A549 (cell line): ENCODE results near the gene CHST15. TPM values are rescaled to one million over a fixed set of nuclear protein-coding genes. Genes with fewer than 3 reads are reported as not detected.

Experiments
- ATAC-seq, 2 experiments: fragments of 200-7000 bp in 1 of 2; fragments of >200 bp in 1 of 2; cut with Nextera tagmentation in 1 of 2; cut with Tn5 transposase in 1 of 2; 3 replicates each; pipeline versions ENCODE4 v1.8.0 to v1.9.1; 2018 to 2020; ENCODE audit warnings: mild to moderate bottlenecking in 1 of 2, moderate library complexity in 1 of 2
- CTCF ChIA-PET: fragments of 300-600 bp; sonication (Branson Sonifier 250); formaldehyde crosslinking; extraction: SDS; loops from one replicate; lab custom pipeline; 2021; ENCODE audit warnings: antibody characterized with exemption, inconsistent platforms; lab: Yijun Ruan, JAX
- POLR2A ChIA-PET: fragments of 350-600 bp; formaldehyde crosslinking; extraction: SDS; loops from one replicate; lab custom pipeline; 2021; ENCODE audit warnings: antibody characterized with exemption, inconsistent platforms; lab: Yijun Ruan, JAX
- DNase-seq, 2 experiments: peaks; one replicate each; pipeline versions ENCODE4 v3.0.0 to v3.0.0-alpha.2; 2011 to 2016; ENCODE audit warnings: low read depth in 1 of 2, low spot score in 1 of 2
- FAIRE-seq: peaks from 2 replicates; lab custom pipeline; 2011; peaks lifted over from hg19 to GRCh38; lab: Jason Lieb, UNC
- H3K27ac ChIP-seq, 2 experiments: fragments of >200 bp; sonication (Bioruptor Twin); formaldehyde crosslinking; 3 replicates each; pipeline ENCODE4 v1.5.1; 2016 to 2017
- H3K4me1 ChIP-seq: fragments of >200 bp; sonication (Bioruptor Twin); formaldehyde crosslinking; 3 replicates; pipeline ENCODE4 v1.6.1; 2016
- H3K4me2 ChIP-seq: fragments of >200 bp; sonication (Bioruptor Twin); formaldehyde crosslinking; 3 replicates; pipeline ENCODE4 v1.6.1; 2016
- H3K4me3 ChIP-seq: fragments of >200 bp; sonication (Bioruptor Twin); formaldehyde crosslinking; 3 replicates; pipeline ENCODE4 v1.5.1; 2016
- H3K9me3 ChIP-seq: fragments of >200 bp; sonication (Bioruptor Twin); formaldehyde crosslinking; 3 replicates; pipeline ENCODE4 v1.6.1; 2016
- BHLHE40 ChIP-seq: IDR thresholded peaks from 2 replicates; pipeline ENCODE4 v1.6.1; 2012; ENCODE audit warnings: low read depth, low read length, inconsistent platforms
- EP300 ChIP-seq, 2 experiments: fragments of >200 bp; sonication (Bioruptor Twin); formaldehyde crosslinking; IDR thresholded peaks; 2 replicates in 1 of 2; 3 replicates in 1 of 2; pipeline ENCODE4 v1.6.1; 2016 to 2017
- FOSL2 ChIP-seq, 2 experiments: fragments of 450-650 bp in 1 of 2; fragments of >200 bp in 1 of 2; sonication (Bioruptor Twin) in 1 of 2; formaldehyde crosslinking; IDR thresholded peaks; 2 replicates each; pipeline versions ENCODE4 v1.5.0 to v1.6.1; 2016 to 2020; ENCODE audit warnings: mild to moderate bottlenecking in 1 of 2, moderate library complexity in 1 of 2
- GATA3 ChIP-seq: IDR thresholded peaks from 2 replicates; pipeline ENCODE4 v1.6.1; 2012; ENCODE audit warnings: borderline replicate concordance
- HES2 ChIP-seq: fragments of >200 bp; sonication (Bioruptor Twin); formaldehyde crosslinking; IDR thresholded peaks from 2 replicates; pipeline ENCODE4 v1.6.1; 2016
- HEYL ChIP-seq: fragments of 250-450 bp; sonication (Bioruptor Pico); IDR thresholded peaks from 2 replicates; pipeline ENCODE4 v1.8.0; 2021; ENCODE audit warnings: mild to moderate bottlenecking, moderate library complexity
- HOXA7 ChIP-seq: fragments of 250-450 bp; sonication (Bioruptor Pico); IDR thresholded peaks from 2 replicates; pipeline ENCODE4 v1.5.0; 2020; ENCODE audit warnings: mild to moderate bottlenecking, moderate library complexity
- HOXB13 ChIP-seq: fragments of 250-450 bp; sonication (Bioruptor Pico); IDR thresholded peaks from 2 replicates; pipeline ENCODE4 v1.5.0; 2020; ENCODE audit warnings: low read depth, mild to moderate bottlenecking, moderate library complexity
- KDM5A ChIP-seq: fragments of 200-600 bp; sonication (generic); IDR thresholded peaks from 2 replicates; pipeline ENCODE4 v1.6.1; 2016; ENCODE audit warnings: antibody characterized with exemption, mild to moderate bottlenecking
- MAZ ChIP-seq: fragments of 150-350 bp; IDR thresholded peaks from 2 replicates; pipeline ENCODE4 v1.6.1; 2014; ENCODE audit warnings: antibody characterized with exemption, low read depth, low read length, borderline replicate concordance
- NPAS2 ChIP-seq: fragments of 250-450 bp; sonication (Bioruptor Pico); IDR thresholded peaks from 2 replicates; pipeline ENCODE4 v1.8.0; 2022; ENCODE audit warnings: mild to moderate bottlenecking, moderate library complexity, borderline replicate concordance
- NR3C1 ChIP-seq: fragments of >200 bp; sonication (Bioruptor Twin); formaldehyde crosslinking; IDR thresholded peaks from 3 replicates; pipeline ENCODE4 v1.6.1; 2017
- PHF8 ChIP-seq: fragments of 200-600 bp; sonication (generic); IDR thresholded peaks from 2 replicates; pipeline ENCODE4 v1.6.1; 2016; ENCODE audit warnings: low read depth, mild to moderate bottlenecking, antibody characterized with exemption, moderate library complexity, borderline replicate concordance
- POLR2A ChIP-seq: IDR thresholded peaks from 2 replicates; pipeline ENCODE4 v1.6.1; 2012; ENCODE audit warnings: mild to moderate bottlenecking, low read length
- POLR2AphosphoS2 ChIP-seq: conservative IDR thresholded peaks from 2 replicates; pipeline ENCODE4 v1.6.1; 2012; ENCODE audit warnings: low read length, improper control_type of control experiment, inconsistent platforms
- RAD21 ChIP-seq, 2 experiments: fragments of >200 bp in 1 of 2; sonication (Bioruptor Twin) in 1 of 2; formaldehyde crosslinking in 1 of 2; IDR thresholded peaks in 1 of 2; conservative IDR thresholded peaks in 1 of 2; 2 replicates in 1 of 2; 3 replicates in 1 of 2; pipeline ENCODE4 v1.6.1; 2012 to 2018; ENCODE audit warnings: inconsistent platforms in 1 of 2
- REST ChIP-seq: fragments of 200-600 bp; sonication (generic); IDR thresholded peaks from 2 replicates; pipeline ENCODE4 v1.6.1; 2016; ENCODE audit warnings: antibody characterized with exemption, mild to moderate bottlenecking, moderate library complexity
- SREBF2 ChIP-seq: fragments of 450-650 bp; IDR thresholded peaks from 2 replicates; pipeline ENCODE4 v1.6.1; 2014; ENCODE audit warnings: mild to moderate bottlenecking, moderate library complexity
- ZC3H11A ChIP-seq: fragments of 450-650 bp; IDR thresholded peaks from 2 replicates; pipeline ENCODE4 v1.6.1; 2014; ENCODE audit warnings: antibody characterized with exemption, mild to moderate bottlenecking
- ZFP36 ChIP-seq: fragments of 450-650 bp; IDR thresholded peaks from 2 replicates; pipeline ENCODE4 v1.6.1; 2014; ENCODE audit warnings: borderline replicate concordance; ENCODE audit not compliant: partially characterized antibody
- WGBS: methylation state at CpG from one replicate; pipeline ENCODE4 v1.1.6; 2017; ENCODE audit errors: missing lambda C conversion rate; 5-methylcytosine and 5-hydroxymethylcytosine counted together
- polyA plus RNA-seq, 4 experiments: library from polyadenylated mRNA; depleted of rRNA in 3 of 4; stranded (reverse); fragments of >200 nt; fragmentation: RNase III in 1 of 4; extraction: RNeasy Plus Mini Kit Qiagen cat#74134 plus additional on column Dnase treatment in 1 of 4; gene quantifications; 2 replicates in 3 of 4; 3 replicates in 1 of 4; pipeline ENCODE4 v1.2.3, GENCODE V29; 2011 to 2017
- TF ChIP-seq, protein P1 (sequence below): IDR thresholded peaks from 2 replicates; pipeline ENCODE4 v1.6.1; 2012
- TF ChIP-seq, protein P2 (sequence below): fragments of >200 bp; sonication (Bioruptor Twin); formaldehyde crosslinking; IDR thresholded peaks from 3 replicates; pipeline ENCODE4 v1.6.1; 2016
- TF ChIP-seq, protein P3 (sequence below): fragments of 250-450 bp; sonication (Bioruptor Pico); IDR thresholded peaks from 2 replicates; pipeline ENCODE4 v1.5.0; 2021; ENCODE audit warnings: mild to moderate bottlenecking, moderate library complexity, borderline replicate concordance
- TF ChIP-seq, protein P4 (sequence below): fragments of 250-450 bp; sonication (Bioruptor Pico); IDR thresholded peaks from 2 replicates; pipeline ENCODE4 v1.5.0; 2020; ENCODE audit warnings: low read depth, mild to moderate bottlenecking, moderate library complexity

The CHST15 gene
- polyA plus RNA-seq, 2 of the 4 experiments (the other 2 are of a cell fraction) = 5.1 to 10.3 TPM

GRCh38 chr10:124086097-124086710, 7.2 kb downstream of the CHST15 start:
- WGBS = 92% methylated on average over 14 of the region's 14 CpGs
- no peaks in the 10 kb centered on the region for H3K9me3 ChIP-seq
- no peak overlapping the region for H3K4me2 ChIP-seq
- CTCF ChIA-PET = interaction anchor here (1.4 to 2.5 kb wide), 3 partner anchors 16 to 303 kb away, joined by 3 to 11 read pairs (median 5); no protein-coding TSS in a partner anchor
- FAIRE-seq = no peak
- POLR2A ChIA-PET = interaction anchor here (1.1 kb wide), 1 partner anchor 22 kb away, joined by 3 read pairs; no protein-coding TSS in a partner anchor
- ATAC-seq = no peak
- no peak overlapping the region for H3K4me3 ChIP-seq
- no peak overlapping the region for H3K27ac ChIP-seq
- peaks cover 9% of the 10 kb centered on the region for H3K4me1 ChIP-seq
- TF ChIP-seq HOXA7 (CRISPR knock-in tag) = no peak
- TF ChIP-seq POLR2AphosphoS2 = no peak
- TF ChIP-seq, protein P1, sequence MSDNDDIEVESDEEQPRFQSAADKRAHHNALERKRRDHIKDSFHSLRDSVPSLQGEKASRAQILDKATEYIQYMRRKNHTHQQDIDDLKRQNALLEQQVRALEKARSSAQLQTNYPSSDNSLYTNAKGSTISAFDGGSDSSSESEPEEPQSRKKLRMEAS = no peak
- no peak for TF ChIP-seq FOSL2 (IDR thresholded peaks at IDR 0.05)
- no peak for TF ChIP-seq FOSL2 (CRISPR knock-in tag; IDR thresholded peaks at IDR 0.05)
- TF ChIP-seq ZC3H11A = no peak
- TF ChIP-seq, protein P2, sequence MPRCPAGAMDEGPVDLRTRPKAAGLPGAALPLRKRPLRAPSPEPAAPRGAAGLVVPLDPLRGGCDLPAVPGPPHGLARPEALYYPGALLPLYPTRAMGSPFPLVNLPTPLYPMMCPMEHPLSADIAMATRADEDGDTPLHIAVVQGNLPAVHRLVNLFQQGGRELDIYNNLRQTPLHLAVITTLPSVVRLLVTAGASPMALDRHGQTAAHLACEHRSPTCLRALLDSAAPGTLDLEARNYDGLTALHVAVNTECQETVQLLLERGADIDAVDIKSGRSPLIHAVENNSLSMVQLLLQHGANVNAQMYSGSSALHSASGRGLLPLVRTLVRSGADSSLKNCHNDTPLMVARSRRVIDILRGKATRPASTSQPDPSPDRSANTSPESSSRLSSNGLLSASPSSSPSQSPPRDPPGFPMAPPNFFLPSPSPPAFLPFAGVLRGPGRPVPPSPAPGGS = no peak
- TF ChIP-seq RAD21 (conservative IDR thresholded peaks at IDR 0.05 in 1 of 2, IDR thresholded peaks at IDR 0.05 in 1 of 2) = no peak
- TF ChIP-seq REST = no peak
- no peak for TF ChIP-seq GATA3
- TF ChIP-seq SREBF2 = no peak
- no peak for TF ChIP-seq ZFP36
- no peak for TF ChIP-seq KDM5A
- no peak for TF ChIP-seq PHF8
- TF ChIP-seq, all 56 proteins: peak for 0
- no peak for DNase-seq

DNA sequence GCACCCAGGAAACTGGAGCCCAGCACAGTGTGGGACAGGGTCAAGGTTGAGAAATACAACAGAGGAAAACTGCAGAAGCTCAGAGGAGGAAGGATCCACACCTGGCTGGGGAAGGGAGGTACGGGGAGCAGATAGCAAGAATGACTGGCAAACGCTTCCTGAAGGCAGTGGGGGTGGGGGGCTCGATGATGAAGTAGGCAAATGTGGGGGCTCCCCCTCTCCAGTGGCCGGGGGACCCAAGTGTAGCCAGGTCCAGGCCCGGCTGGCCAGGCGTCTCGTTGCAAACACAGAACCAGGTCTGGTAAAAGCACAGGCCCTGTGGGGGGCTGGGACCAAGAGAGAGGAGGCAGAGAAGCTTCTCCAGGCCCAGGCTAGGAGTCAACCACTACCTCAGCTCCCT, 7.7 kb downstream of the CHST15 start:
- ChIA-PET CTCF (interaction anchor here (1.4 to 2.0 kb wide), 3 partner anchors 17 to 304 kb away, joined by 3 to 9 read pairs (median 5); no protein-coding TSS in a partner anchor), POLR2A (no interaction called here)
- no peak overlapping the region for H3K4me2 ChIP-seq
- FAIRE-seq (no peak), DNase-seq (no peak), ATAC-seq (no peak)
- H3K9me3 ChIP-seq = no peaks in the 10 kb centered on the region
- 76% methylated on average over 7 of the region's 7 CpGs for WGBS
- H3K4me3 ChIP-seq = no peak overlapping the region
- H3K4me1 ChIP-seq = peaks cover 9% of the 10 kb centered on the region
- no peak overlapping the region for H3K27ac ChIP-seq
- no peak for TF ChIP-seq BHLHE40
- no peak for TF ChIP-seq HOXB13 (CRISPR knock-in tag)
- TF ChIP-seq, protein P3, sequence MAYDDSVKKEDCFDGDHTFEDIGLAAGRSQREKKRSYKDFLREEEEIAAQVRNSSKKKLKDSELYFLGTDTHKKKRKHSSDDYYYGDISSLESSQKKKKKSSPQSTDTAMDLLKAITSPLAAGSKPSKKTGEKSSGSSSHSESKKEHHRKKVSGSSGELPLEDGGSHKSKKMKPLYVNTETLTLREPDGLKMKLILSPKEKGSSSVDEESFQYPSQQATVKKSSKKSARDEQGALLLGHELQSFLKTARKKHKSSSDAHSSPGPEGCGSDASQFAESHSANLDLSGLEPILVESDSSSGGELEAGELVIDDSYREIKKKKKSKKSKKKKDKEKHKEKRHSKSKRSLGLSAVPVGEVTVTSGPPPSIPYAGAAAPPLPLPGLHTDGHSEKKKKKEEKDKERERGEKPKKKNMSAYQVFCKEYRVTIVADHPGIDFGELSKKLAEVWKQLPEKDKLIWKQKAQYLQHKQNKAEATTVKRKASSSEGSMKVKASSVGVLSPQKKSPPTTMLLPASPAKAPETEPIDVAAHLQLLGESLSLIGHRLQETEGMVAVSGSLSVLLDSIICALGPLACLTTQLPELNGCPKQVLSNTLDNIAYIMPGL (CRISPR knock-in tag) = no peak
- TF ChIP-seq EP300 (IDR thresholded peaks at IDR 0.05) = no peak
- TF ChIP-seq NR3C1 = no peak
- no peak for TF ChIP-seq GATA3
- no peak for TF ChIP-seq RAD21 (conservative IDR thresholded peaks at IDR 0.05 in 1 of 2, IDR thresholded peaks at IDR 0.05 in 1 of 2)
- TF ChIP-seq POLR2A = no peak
- no peak for TF ChIP-seq REST
- TF ChIP-seq HES2 = no peak
- TF ChIP-seq HEYL = no peak
- no peak for TF ChIP-seq MAZ
- TF ChIP-seq, protein P4, sequence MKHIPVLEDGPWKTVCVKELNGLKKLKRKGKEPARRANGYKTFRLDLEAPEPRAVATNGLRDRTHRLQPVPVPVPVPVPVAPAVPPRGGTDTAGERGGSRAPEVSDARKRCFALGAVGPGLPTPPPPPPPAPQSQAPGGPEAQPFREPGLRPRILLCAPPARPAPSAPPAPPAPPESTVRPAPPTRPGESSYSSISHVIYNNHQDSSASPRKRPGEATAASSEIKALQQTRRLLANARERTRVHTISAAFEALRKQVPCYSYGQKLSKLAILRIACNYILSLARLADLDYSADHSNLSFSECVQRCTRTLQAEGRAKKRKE = no peak
- no peak for TF ChIP-seq NPAS2
